UCSD-AML1 (cell line): Measurements from ENCODE around the gene PARP2.
"Not testable (repeated sequence)": the region's sequence is repeated elsewhere in the genome, so short reads cannot be mapped to it uniquely, and the experiment has no call there.

Source experiments
- DNase-seq: peaks from one replicate; lab custom pipeline; 2025; ENCODE audit not compliant: unreplicated experiment; lab: John Stamatoyannopoulos, UW

Gene PARP2

DNA sequence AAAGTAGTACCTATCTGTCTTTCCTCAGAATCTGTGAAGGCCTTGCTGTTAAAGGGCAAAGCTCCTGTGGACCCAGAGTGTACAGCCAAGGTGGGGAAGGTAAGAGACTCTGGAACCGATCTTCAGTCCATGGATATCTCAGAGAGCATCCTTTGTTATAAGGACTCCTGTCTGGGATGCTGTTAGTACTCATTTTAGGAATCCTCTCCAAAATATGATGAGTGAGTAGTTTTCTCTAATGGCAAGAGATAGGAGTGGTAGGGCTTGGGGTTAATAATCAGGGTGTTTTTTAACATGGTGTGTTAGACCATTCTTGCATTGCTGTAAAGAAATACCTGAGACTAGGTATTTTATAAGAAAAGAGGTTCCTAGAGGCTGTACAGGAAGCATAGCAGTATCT, 1.9 kb downstream of the PARP2 start:
- no peak for DNase-seq

DNA sequence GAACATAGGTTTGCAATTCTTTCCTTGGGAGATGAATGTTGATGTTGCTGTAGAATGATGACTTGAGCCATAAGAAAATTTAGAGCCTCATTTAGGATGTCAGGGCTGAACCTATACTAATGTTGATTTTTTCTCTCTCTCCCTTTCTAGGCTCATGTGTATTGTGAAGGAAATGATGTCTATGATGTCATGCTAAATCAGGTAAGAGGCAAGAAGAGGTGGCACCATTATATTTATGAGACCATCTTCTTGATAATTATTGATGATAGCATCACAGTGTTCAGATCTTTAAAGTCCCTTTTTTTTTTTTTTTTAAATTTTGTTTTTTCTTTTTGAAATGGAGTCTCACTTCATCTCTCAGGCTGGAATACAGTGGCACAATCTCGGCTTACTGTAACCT, 3.3 kb downstream of the PARP2 start:
- no peak for DNase-seq

DNA sequence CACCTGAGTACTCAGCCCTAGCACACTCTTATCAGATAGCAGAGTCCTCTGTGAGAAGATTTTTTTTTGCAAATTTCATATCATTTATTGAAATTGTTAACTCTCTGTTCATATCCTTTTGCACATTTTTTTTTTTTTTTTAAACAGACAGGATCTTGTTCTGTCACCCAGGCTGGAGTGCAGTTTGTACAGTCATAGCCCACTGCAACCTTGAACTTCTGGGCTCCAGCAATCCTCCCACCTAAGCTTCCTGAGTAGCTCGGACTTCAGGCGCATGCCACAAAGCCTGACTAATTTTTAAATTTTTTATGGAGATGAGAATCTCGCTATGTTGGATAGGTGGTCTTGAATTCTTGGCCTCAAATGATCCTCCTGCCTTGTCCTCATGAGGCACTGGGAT, 4.3 kb downstream of the PARP2 start:
- DNase-seq: no peak

DNA sequence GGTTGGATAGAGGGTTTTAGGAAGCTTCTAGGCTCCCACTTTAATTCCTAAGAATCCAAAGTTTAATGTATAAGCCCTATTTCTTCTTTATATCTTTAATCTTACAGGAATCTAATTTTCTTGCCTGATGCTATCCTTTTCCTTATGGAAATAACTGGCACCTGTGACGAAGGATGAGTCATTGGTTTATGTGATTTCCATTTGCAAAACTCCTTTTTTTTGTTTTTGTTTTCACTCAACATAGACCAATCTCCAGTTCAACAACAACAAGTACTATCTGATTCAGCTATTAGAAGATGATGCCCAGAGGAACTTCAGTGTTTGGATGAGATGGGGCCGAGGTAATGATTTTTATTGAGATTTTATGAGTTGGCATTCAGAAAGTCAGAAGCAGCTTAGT, 6.8 kb downstream of the PARP2 start:
- DNase-seq: no peak

DNA sequence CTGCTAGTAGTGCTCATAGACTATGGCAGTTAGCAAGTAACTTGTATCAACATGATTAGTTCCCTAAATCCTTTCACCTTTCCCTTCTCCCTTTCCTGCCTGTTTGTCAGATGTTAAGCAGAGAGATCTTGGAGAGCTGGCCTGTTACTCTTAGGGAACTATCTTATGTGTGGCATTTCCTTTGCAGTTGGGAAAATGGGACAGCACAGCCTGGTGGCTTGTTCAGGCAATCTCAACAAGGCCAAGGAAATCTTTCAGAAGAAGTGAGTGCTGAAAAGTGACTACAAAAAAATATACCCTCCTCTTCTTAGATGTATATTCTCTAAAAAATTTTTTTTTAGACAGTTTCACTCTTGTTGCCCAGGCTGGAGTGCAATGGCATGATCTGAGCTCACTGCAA, 7.4 kb downstream of the PARP2 start:
- DNase-seq: no peak

DNA sequence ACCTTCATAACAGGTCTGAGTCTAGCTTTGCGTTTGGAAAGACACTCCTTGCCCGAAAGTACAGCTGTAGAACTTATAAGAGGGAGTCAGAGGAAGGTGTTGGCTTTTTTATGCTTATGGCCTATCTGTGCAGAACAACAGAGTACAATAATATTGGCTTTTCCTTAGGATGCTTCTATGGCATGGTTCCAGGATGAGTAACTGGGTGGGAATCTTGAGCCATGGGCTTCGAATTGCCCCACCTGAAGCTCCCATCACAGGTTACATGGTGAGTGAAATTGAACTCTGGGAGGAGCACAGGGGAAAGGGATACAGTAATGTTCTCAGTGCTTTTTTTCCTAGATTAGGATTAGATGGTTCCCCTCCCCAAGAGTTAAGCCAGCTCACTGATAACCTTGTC, 13.0 kb downstream of the PARP2 start:
- DNase-seq: no peak

DNA sequence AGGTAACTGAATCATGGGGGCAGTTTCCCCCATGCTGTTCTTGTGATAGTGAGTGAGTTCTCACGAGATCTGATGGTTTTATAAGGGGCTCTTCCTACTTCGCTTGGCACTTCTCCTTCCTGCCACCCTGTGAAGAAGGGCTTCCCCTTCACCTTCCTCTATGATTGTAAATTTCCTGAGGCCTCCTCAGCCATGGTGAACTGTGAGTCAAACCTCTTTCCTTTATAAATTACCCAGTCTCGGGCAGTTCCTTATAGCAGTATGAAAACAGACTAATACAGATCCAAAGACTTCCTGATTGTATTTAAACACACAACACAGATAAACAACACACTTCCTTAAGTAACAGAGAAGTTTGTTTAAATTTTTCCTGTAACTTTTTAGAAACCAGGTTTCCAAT, 15.0 kb downstream of the PARP2 start:
- DNase-seq: not testable (repeated sequence)

DNA sequence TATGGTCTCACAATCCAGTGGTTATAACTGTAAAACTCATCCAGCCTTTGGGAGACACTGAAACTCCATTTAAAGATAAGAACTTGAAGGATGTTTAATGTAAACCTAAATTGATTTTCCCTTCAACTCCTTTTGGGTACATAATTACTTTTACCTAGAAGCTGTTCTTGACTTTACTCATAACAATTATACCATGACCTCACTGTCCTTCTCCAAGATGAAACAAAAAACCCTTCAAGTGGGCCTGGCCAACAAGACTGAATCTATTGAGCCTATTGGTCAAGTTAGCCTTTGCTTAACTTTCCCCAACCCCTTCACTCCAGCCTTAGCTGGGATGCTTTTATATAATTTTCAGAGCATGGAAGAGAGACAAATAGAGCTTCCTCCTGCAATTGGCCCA, 22.5 kb downstream of the PARP2 start:
- no peak for DNase-seq

DNA sequence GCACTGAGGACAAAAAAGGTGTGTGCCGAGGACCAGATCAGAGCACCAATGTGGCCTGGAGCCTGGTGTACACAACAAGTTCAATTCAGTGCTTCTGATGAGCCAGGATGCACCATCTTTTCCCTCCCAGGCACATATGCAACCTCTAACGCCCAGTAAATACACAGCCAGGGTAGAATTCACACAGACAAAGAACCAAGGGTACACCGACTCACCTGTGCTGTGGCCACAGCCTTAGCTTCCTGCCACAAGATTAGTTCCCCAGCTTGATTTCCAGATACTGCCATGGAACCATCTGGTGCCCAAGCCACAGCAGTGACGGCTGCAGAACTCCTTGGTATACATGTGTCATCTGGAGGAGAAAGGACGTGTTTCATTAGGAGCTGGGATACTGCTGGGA, 29.4 kb downstream of the PARP2 start:
- DNase-seq: no peak

DNA sequence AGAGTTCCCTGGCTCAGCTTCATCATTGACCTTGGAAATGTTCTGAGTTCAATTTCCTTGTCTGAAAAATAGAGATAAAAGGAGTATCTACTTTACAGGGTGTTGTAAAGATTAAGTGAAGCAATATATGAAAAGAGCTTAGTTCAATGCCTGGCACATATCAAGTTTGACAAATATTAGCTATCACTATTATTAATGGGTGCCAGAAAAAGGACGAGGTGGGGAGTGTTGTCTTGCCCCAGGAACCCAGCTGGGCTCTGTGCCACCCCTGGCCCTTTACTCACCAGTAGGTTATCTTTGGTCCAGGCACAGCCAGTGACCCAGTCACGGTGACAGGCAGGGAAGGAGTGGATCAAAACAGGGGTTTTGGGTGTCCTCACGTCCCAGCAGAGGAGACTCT, 32.0 kb downstream of the PARP2 start:
- no peak for DNase-seq

DNA sequence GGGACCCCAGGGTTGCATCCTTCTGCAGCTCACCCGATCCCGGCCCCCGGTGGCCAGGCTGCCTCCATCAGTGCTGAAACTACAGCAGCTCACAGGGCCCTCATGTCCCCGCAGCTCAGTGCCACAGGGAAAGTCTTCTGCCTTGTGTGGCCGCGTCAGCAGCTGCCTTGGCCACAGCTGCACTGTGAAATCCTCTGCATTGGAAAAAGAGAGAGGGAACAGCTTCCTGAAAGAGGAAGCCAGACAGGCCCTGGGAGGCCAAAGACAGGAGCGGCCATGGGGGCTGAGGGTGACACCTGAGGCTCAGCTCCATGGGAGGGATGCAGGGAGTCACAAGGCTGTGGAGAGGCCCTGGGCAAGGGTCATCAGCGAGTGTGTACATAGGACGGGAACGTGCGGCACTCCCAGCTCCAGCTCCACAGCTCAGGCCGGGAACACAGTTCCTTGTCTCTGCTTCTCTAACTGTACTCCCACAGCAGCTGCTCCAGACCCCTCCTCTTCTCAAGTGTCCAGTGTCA, 32.7 kb downstream of the PARP2 start:
- DNase-seq: no peak

DNA sequence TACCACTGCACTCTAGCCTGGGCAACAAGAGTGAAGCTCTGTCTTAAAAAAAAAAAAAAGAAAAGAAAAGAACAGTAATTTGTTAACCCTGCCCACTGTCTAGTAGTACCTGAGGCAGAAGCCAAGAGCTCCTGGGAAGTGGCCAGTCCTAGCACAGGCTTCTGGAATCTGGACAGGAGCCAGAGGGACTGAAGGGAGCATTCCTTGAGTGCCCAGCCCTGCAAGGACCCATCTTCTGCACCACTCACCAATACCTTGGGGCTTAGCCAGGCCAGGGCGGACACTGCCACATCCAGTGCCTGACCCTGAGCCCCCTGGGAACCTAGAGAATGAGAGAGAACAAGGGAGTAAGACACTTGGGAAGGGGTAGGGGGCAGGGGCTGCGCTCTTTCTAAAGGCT, 33.7 kb downstream of the PARP2 start:
- DNase-seq: no peak

DNA sequence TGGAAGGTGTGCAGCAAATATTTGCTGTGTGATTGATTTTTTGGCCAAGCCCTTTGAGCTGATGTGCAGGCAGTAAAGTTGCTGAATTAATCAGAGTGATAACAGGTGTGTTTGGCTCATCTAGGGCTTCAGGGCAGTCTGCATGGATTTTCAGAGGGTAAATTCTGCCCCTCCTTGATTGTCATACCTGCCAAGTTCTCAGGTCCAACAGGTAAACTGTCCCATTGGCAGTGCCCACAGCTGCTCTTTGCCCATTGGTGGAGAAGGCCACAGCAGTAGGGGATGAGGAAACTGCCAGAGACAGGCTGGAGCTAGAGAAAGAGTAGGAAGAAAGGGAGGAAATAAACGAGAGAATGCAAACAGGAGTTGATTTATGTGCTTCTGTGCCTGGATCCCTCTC, 36.3 kb downstream of the PARP2 start:
- DNase-seq: no peak

DNA sequence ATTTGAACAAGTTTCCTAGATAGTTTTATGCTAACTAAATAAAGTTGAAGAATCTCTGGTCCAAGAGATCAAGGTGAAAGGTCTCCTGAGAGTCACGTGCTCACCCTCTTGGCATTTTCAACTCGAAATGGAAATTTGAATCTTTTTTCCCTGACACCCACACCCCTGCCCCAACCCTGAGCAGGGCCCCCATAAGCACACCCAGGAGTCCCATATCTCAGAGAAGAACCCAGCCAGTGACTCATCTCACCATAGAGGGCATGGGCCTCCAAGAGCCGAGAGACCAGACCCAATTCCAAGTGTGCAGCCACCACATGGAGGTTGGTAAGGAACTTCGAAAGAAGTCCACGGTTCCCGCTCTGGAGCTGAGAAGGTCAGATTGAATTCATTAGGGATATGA, 37.2 kb downstream of the PARP2 start:
- DNase-seq: no peak

DNA sequence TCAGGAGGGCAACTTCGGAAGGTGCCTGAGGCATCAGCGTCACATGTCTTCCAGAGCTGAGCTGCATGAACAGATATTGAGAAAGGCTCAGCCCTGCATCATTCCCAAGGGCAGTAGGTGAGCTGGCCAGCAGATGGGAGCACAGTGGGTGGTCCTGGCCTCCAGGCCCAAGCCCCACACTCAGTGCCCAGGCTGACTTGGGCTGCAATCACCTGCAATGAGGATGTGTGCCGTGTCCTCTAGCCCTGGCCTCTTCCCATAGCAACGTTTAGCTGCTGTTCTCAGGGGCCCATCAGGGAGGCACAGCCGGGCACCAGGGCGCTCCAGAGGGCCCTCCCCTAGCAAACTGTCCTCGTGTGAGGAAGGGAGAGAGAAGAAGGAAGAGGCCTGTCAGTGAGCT, 37.9 kb downstream of the PARP2 start:
- DNase-seq: no peak

DNA sequence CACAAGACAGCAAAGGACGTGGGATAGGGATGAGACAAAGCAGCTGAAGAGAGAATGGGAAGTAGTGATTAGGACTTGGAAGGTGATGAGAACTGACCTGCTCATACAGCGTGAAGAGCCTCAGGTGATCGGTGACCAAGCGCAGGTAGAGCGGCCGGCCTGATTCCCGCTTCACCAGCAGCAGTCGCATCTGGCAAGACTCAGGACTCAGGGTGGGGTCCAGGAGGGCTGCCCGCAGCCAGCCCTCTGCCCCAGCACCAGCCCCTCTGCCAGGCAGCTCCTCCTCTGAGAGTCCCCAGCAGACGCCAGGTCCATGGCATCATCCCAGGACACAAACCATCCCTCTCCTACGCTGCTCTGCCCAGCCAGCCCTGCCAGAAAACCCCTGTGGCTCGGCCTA, 39.1 kb downstream of the PARP2 start:
- DNase-seq: no peak

DNA sequence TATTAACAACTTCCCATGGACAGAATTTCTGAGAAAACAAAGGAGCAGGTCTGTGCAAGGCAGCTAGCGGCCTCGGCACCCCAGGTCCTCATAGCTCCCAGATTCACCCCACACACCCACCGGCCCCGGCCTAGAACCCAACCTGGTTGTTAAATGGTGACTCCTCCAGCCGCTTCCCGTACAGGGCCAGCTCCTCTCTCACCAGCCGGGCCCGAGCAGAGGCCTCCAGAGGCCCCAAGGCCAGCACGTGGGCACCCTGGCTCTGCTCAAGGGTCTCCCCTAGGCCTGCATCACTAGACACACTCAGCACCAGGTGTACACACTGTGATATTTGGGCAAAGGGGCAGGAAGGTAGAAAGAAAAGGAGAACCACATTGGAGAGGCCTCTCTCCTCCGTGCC, 39.6 kb downstream of the PARP2 start:
- no peak for DNase-seq

DNA sequence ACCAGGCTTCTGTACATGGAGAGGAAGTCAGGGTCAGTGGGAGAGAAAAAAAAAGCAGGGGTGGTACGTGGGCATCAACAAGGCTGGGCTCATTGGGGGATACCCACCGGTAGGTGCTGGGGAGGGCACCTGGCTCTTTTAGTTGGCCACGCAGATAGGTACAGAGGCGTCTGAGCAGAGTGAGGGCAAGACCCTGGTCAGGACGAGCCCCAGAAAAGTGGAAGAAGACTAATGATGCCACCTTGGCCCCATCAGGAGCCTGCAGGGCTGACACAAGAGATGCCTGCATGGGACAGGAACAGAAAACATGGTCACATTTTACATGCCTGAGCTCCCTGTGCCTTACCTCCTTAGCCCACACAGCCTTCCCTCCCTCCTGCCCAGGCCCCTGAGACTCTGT, 40.2 kb downstream of the PARP2 start:
- no peak for DNase-seq

DNA sequence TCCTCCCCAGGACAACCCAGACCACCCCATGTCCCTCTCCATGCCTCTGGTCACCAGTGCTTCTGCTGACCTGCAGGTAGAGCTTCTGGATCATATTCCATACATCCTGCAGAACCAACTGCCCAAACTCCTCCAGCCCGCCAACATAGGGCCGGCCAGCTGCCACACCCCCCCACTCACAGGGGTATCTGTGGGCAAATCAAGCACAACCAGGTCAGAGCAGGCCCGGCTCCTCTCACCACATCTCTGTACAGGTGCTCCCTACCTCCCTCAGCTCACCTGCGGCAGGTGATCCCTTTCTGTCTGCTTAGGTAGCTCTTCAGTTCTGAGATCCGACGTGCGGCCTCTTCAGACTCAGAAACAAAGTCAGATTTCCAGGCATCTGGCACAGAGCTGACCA, 40.9 kb downstream of the PARP2 start:
- no peak for DNase-seq

DNA sequence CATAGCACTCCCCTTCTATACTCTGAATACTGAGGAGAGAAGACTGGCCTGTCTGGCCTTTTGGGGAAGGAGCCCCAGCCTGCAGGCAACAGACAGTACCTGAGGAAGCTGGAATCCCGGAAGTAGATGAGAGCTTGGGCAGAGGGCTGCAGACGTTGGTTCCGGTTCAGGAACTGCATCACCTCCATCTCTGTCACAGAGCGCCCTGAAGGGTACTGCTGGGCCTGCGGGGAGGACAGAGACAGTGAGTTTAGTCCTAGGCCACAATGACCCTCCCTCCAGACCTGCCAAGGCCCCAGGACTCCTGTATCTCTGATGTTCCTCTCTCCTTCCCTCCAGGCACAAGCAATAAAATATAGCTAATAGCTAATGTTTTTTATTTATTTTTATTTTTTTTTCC, 41.5 kb downstream of the PARP2 start:
- no peak for DNase-seq

DNA sequence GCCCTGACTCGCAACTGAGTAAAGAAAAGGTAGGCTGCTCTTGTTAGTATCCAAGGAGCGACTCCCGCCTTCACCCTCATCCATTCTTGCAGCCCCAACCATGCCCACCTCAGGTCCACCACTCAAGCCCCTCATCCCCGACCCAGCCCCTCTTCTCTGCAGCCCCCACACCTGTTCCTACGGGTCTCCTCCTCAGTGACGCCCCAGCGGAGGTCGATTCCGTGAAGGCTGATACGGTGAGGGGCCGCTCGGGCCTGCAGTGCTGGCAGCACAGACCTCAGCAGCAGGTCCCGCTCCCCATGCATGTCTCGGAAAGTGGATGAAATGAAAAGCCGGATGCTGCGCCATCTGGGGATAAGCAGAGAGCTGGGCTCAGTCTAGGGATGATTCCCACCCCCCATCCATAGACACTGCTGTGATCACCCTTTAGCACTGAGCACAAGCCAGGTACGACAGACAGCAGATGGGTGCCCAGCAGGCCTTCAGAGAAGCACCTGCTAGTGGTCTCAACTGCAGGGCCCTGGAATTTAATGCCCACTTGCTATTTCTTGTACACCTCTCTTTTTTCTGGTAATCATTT, 42.9 kb downstream of the PARP2 start:
- DNase-seq: no peak

DNA sequence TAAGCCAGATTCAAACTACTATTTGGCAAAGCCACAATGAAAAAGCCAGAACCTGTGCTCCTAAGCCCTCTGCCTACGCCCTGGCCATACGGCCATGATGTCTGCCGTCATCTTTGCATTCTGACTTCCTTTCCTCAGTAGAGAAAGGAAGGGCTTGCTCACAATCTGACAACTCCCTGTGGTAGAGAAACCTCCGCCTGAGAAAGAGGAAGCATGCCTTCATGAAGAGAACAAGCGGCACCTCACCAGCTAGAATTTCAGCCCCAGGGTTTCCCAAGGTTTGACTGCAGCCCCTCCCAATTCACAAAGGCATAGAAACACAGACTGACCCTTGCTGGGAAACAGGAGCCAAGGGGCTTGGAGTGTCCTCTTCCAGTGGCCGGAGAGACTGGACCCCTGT, 44.1 kb downstream of the PARP2 start:
- no peak for DNase-seq

DNA sequence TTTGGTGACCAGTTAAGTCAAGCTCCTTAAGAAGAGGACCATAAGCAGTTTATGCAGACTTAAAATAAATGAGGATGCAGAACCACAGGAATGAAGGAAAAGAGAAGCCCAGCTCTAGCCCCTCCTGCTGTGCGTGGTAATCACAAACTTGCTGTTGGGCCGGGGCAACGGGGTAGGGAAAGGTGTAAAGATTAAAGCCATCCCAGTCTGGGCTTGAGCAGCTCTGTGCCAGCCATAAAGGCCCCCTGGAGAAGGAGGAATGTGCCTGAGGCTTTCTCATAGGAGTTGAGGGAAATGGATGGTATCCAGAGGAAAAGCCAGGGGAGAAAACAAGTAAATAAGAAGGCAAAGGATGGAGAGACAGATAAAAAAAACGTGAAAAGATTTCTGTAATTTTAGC, 44.7 kb downstream of the PARP2 start:
- DNase-seq: no peak

DNA sequence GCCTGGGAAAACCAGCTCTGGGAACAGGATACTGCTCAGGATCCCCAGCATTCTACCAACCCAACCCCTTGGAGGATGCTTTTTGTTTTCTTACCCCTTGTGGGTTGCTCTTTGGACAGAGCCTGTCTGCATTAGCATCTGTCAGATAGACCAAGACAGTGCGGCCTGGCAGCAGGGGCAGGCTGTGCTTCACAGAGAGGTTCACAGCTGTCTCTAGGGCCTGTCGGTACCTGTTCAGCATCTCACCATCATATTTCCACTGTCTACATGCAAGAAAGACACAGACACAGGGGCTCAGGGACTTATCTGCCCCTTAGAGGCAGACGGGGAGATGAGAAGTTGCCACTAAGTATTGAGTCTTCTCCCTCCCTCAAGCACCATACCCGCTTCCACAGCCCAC, 48.1 kb downstream of the PARP2 start:
- no peak for DNase-seq
